Measurements from ENCODE around the gene TFCP2L1. TPM values are rescaled to one million over a fixed set of nuclear protein-coding genes. Genes with fewer than 3 reads are reported as not detected.
"Not testable (repeated sequence)": the region's sequence is repeated elsewhere in the genome, so short reads cannot be mapped to it uniquely, and the experiment has no call there.

Gene TFCP2L1
- total RNA-seq, 2 donors from 2014 or later = 0.19 to 0.33 TPM

GRCh38 chr2:121269436-121269835 is 15.6 kb downstream of the TFCP2L1 start:
- not testable (repeated sequence) for ATAC-seq; H3K9me3 Mint-ChIP-seq; DNase-seq (ENCODE audit: low spot score); H3K27me3 Mint-ChIP-seq; H3K27ac Mint-ChIP-seq; H3K4me1 Mint-ChIP-seq (ENCODE audit: low read depth in 2 of 2); H3K4me3 Mint-ChIP-seq; H3K36me3 Mint-ChIP-seq

GRCh38 chr2:121266543-121267106 is 18.4 kb downstream of the TFCP2L1 start:
- peak; percentile 20 for DNase-seq (ENCODE audit: low spot score)
- H3K4me1 Mint-ChIP-seq (ENCODE audit: low read depth in 2 of 2) = no peaks in the 10 kb centered on the region
- H3K36me3 Mint-ChIP-seq = no peaks in the 10 kb centered on the region
- no peak for ATAC-seq
- no peaks in the 10 kb centered on the region for H3K9me3 Mint-ChIP-seq
- H3K27me3 Mint-ChIP-seq = peaks cover 0 to 3% of the 10 kb centered on the region in 2 donors
- no peak overlapping the region for H3K27ac Mint-ChIP-seq
- no peak overlapping the region for H3K4me3 Mint-ChIP-seq

- DNase-seq (ENCODE audit: low spot score) (peak; percentile 42), ATAC-seq (peak; percentile 31 to 53)
- Mint-ChIP-seq H3K27ac (no peak overlapping the region), H3K27me3 (peaks cover 0 to 3% of the 10 kb centered on the region in 2 donors), H3K36me3 (no peaks in the 10 kb centered on the region), H3K9me3 (no peaks in the 10 kb centered on the region), H3K4me3 (no peak overlapping the region), H3K4me1 (ENCODE audit: low read depth in 2 of 2) (no peaks in the 10 kb centered on the region)
These were observed 20.8 kb downstream of the TFCP2L1 start for GRCh38 chr2:121263996-121264715.

- DNase-seq (ENCODE audit: low spot score) (peak; percentile 28), ATAC-seq (peak; percentile 19 to 34)
- H3K27ac Mint-ChIP-seq = no peak overlapping the region
- no peaks in the 10 kb centered on the region for H3K36me3 Mint-ChIP-seq
- H3K4me1 Mint-ChIP-seq (ENCODE audit: low read depth in 2 of 2) = peaks cover 8 to 9% of the 10 kb centered on the region in 2 donors
- no peak overlapping the region for H3K4me3 Mint-ChIP-seq
- H3K9me3 Mint-ChIP-seq = no peaks in the 10 kb centered on the region
- no peaks in the 10 kb centered on the region for H3K27me3 Mint-ChIP-seq
These were observed 24.4 kb downstream of the TFCP2L1 start for GRCh38 chr2:121260370-121261154.

GRCh38 chr2:121258051-121258450 is 27.0 kb downstream of the TFCP2L1 start:
- peaks cover 3 to 7% of the 10 kb centered on the region in 2 donors for H3K27me3 Mint-ChIP-seq
- no peak for ATAC-seq
- no peak overlapping the region for H3K4me3 Mint-ChIP-seq
- H3K27ac Mint-ChIP-seq = peak overlapping the region in 1 of 2 donors; percentile 31
- peaks cover 8 to 9% of the 10 kb centered on the region in 2 donors for H3K4me1 Mint-ChIP-seq (ENCODE audit: low read depth in 2 of 2)
- peak; percentile 23 for DNase-seq (ENCODE audit: low spot score)
- H3K9me3 Mint-ChIP-seq = no peaks in the 10 kb centered on the region
- no peaks in the 10 kb centered on the region for H3K36me3 Mint-ChIP-seq

GRCh38 chr2:121257480-121257840 is 27.5 kb downstream of the TFCP2L1 start:
- no peak overlapping the region for H3K4me3 Mint-ChIP-seq
- H3K36me3 Mint-ChIP-seq = no peaks in the 10 kb centered on the region
- H3K27me3 Mint-ChIP-seq = peaks cover 3 to 7% of the 10 kb centered on the region in 2 donors
- ATAC-seq = peak; percentile 62 to 69
- DNase-seq (ENCODE audit: low spot score) = peak; percentile 60
- peaks cover 8 to 9% of the 10 kb centered on the region in 2 donors for H3K4me1 Mint-ChIP-seq (ENCODE audit: low read depth in 2 of 2)
- peak overlapping the region in 1 of 2 donors; percentile 31 for H3K27ac Mint-ChIP-seq
- no peaks in the 10 kb centered on the region for H3K9me3 Mint-ChIP-seq

GRCh38 chr2:121256720-121257479 is 28.1 kb downstream of the TFCP2L1 start:
- H3K27me3 Mint-ChIP-seq = peaks cover 3 to 7% of the 10 kb centered on the region in 2 donors
- peak; percentile 22 for DNase-seq (ENCODE audit: low spot score)
- H3K9me3 Mint-ChIP-seq = no peaks in the 10 kb centered on the region
- peak overlapping the region in 1 of 2 donors; percentile 31 for H3K27ac Mint-ChIP-seq
- peaks cover 8 to 9% of the 10 kb centered on the region in 2 donors for H3K4me1 Mint-ChIP-seq (ENCODE audit: low read depth in 2 of 2)
- ATAC-seq = peak in 1 of 2 donors; percentile 3
- H3K4me3 Mint-ChIP-seq = no peak overlapping the region
- H3K36me3 Mint-ChIP-seq = no peaks in the 10 kb centered on the region

- no peaks in the 10 kb centered on the region for H3K36me3 Mint-ChIP-seq
- H3K4me3 Mint-ChIP-seq = no peak overlapping the region
- H3K4me1 Mint-ChIP-seq (ENCODE audit: low read depth in 2 of 2) = peaks cover 8 to 9% of the 10 kb centered on the region in 2 donors
- no peak overlapping the region for H3K27ac Mint-ChIP-seq
- ATAC-seq (no peak), DNase-seq (ENCODE audit: low spot score) (peak; percentile 8)
- H3K9me3 Mint-ChIP-seq = no peaks in the 10 kb centered on the region
- H3K27me3 Mint-ChIP-seq = peaks cover 3 to 7% of the 10 kb centered on the region in 2 donors
These were observed 29.6 kb downstream of the TFCP2L1 start for GRCh38 chr2:121255358-121255757.

- no peak overlapping the region for H3K4me3 Mint-ChIP-seq
- H3K27me3 Mint-ChIP-seq = peaks cover 3 to 7% of the 10 kb centered on the region in 2 donors
- DNase-seq (ENCODE audit: low spot score) = peak; percentile 51
- no peaks in the 10 kb centered on the region for H3K36me3 Mint-ChIP-seq
- no peak overlapping the region for H3K27ac Mint-ChIP-seq
- H3K9me3 Mint-ChIP-seq = no peaks in the 10 kb centered on the region
- peaks cover 8 to 9% of the 10 kb centered on the region in 2 donors for H3K4me1 Mint-ChIP-seq (ENCODE audit: low read depth in 2 of 2)
- no peak for ATAC-seq
These were observed 30.3 kb downstream of the TFCP2L1 start for GRCh38 chr2:121254748-121255147.

GRCh38 chr2:121253674-121254240 is 31.2 kb downstream of the TFCP2L1 start:
- Mint-ChIP-seq H3K27me3 (peaks cover 3 to 7% of the 10 kb centered on the region in 2 donors), H3K4me3 (no peak overlapping the region), H3K27ac (no peak overlapping the region), H3K4me1 (ENCODE audit: low read depth in 2 of 2) (peaks cover 8 to 9% of the 10 kb centered on the region in 2 donors), H3K36me3 (no peaks in the 10 kb centered on the region), H3K9me3 (no peaks in the 10 kb centered on the region)
- DNase-seq (ENCODE audit: low spot score) = peak; percentile 53
- no peak for ATAC-seq

GRCh38 chr2:121253021-121253673 is 31.9 kb downstream of the TFCP2L1 start:
- no peak overlapping the region for H3K4me3 Mint-ChIP-seq
- ATAC-seq (no peak), DNase-seq (ENCODE audit: low spot score) (peak; percentile 18)
- no peaks in the 10 kb centered on the region for H3K9me3 Mint-ChIP-seq
- H3K27ac Mint-ChIP-seq = no peak overlapping the region
- H3K27me3 Mint-ChIP-seq = peaks cover 3 to 7% of the 10 kb centered on the region in 2 donors
- peaks cover 8 to 9% of the 10 kb centered on the region in 2 donors for H3K4me1 Mint-ChIP-seq (ENCODE audit: low read depth in 2 of 2)
- no peaks in the 10 kb centered on the region for H3K36me3 Mint-ChIP-seq

- H3K27ac Mint-ChIP-seq = no peak overlapping the region
- no peaks in the 10 kb centered on the region for H3K9me3 Mint-ChIP-seq
- no peaks in the 10 kb centered on the region for H3K4me1 Mint-ChIP-seq (ENCODE audit: low read depth in 2 of 2)
- ATAC-seq = no peak
- H3K27me3 Mint-ChIP-seq = peaks cover 3 to 7% of the 10 kb centered on the region in 2 donors
- no peak for DNase-seq (ENCODE audit: low spot score)
- H3K36me3 Mint-ChIP-seq = no peaks in the 10 kb centered on the region
- no peak overlapping the region for H3K4me3 Mint-ChIP-seq
These were observed 33.5 kb downstream of the TFCP2L1 start for GRCh38 chr2:121251497-121251896.
